ENCODE data around the gene DPP6. TPM values are rescaled to one million over a fixed set of nuclear protein-coding genes. Genes with fewer than 3 reads are reported as not detected.

DPP6 gene
- total and polyA plus RNA-seq, 10 donors: 0.11 to 8.7 (median 3.0) TPM

- Histone ChIP-seq H3K4me3 (no peak overlapping the region), H3K9me3 (peaks cover 0 to 18% (median 2%) of the 10 kb centered on the region in 8 donors), H3K27ac (no peak overlapping the region), H3K36me3 (no peaks in the 10 kb centered on the region), H3K27me3 (replicated peaks in 1 of 7) (peaks cover 0 to 46% (median 13%) of the 10 kb centered on the region in 7 donors), H3K4me1 (peaks cover 8 to 17% (median 11%) of the 10 kb centered on the region in 6 donors)
- TF ChIP-seq POLR2AphosphoS5 (IDR thresholded peaks at IDR 0.05): no peak
- TF ChIP-seq POLR2A (IDR thresholded peaks at IDR 0.05): no peak
- no peak for TF ChIP-seq CTCF (IDR thresholded peaks at IDR 0.05 in 8 of 11, conservative IDR thresholded peaks at IDR 0.05 in 3 of 11)
- WGBS, 5 donors: 69 to 90% (median 75%) methylated on average over 2 to 4 of the region's 4 CpGs
- DNase-seq: peak; percentile 51
- intact Hi-C loops (cut with DNase I; ENCODE audit: low total_unique reads): no loop called here
Observed at GRCh38 chr7:154910125-154910524, 857.9 kb downstream of the DPP6 start.

DNA sequence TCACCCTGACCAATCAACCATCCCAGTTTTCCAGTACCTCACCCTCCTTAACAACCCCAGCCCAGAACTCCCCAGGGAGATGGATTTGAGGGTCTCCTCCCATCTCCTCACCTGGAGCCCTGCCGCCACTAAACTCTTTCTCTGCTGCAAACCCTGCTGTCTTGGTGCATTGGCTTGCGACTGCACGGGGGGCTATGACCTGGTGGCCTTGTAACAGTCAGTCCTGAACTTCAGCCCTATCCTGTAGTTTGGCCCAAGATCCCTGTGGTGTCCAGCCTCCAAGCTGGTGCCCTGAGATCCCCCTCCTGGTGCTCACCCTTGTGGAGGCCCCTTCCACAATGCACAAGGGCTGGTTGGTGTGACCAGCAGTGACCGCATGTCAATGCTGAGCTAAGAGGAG, 858.8 kb downstream of the DPP6 start:
- intact Hi-C loops (cut with DNase I; ENCODE audit: low total_unique reads): no loop called here
- Histone ChIP-seq H3K27ac (no peak overlapping the region), H3K9me3 (peaks cover 0 to 18% (median 2%) of the 10 kb centered on the region in 8 donors), H3K27me3 (replicated peaks in 1 of 7) (peaks cover 0 to 55% (median 13%) of the 10 kb centered on the region in 7 donors), H3K4me1 (peaks cover 8 to 17% (median 11%) of the 10 kb centered on the region in 6 donors), H3K4me3 (no peak overlapping the region), H3K36me3 (no peaks in the 10 kb centered on the region)
- 81 to 100% (median 98%) methylated on average over 3 to 4 of the region's 4 CpGs for WGBS, 5 donors
- DNase-seq: peak; percentile 45
- no peak for TF ChIP-seq POLR2AphosphoS5 (IDR thresholded peaks at IDR 0.05)
- no peak for TF ChIP-seq POLR2A (IDR thresholded peaks at IDR 0.05)
- TF ChIP-seq CTCF (IDR thresholded peaks at IDR 0.05 in 8 of 11, conservative IDR thresholded peaks at IDR 0.05 in 3 of 11): no peak

DNA sequence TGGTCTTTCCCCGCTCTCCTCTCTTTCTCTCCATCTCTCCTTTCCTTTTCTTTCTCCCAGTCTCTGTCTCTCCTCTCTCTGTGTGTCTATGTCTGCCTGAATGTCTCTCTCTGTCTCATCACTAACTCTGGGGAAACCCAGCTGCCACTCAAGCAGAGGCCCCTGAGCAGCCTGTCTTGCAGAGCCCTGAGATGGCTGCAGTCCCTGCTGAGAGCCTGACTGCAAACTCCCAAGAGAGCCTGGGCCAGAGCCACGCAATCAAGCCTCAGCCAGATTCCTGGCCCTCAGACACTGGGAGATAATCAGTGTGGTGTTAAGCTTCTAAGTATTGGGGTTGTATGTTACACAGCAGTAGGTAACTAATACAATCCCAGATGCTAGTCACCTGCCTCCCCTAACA, 859.2 kb downstream of the DPP6 start:
- no peak overlapping the region for H3K27ac ChIP-seq
- peak; percentile 27 for DNase-seq
- H3K27me3 ChIP-seq (replicated peaks in 1 of 7): peaks cover 0 to 59% (median 13%) of the 10 kb centered on the region in 7 donors
- intact Hi-C loops (cut with DNase I; ENCODE audit: low total_unique reads): no loop called here
- H3K36me3 ChIP-seq: no peaks in the 10 kb centered on the region
- H3K4me1 ChIP-seq: peaks cover 8 to 17% (median 11%) of the 10 kb centered on the region in 6 donors
- no peak overlapping the region for H3K4me3 ChIP-seq
- WGBS, 5 donors: 74 to 98% (median 95%) methylated on average over 2 of the region's 2 CpGs
- TF ChIP-seq POLR2A (IDR thresholded peaks at IDR 0.05) (no peak), CTCF (IDR thresholded peaks at IDR 0.05 in 8 of 11, conservative IDR thresholded peaks at IDR 0.05 in 3 of 11) (no peak), POLR2AphosphoS5 (IDR thresholded peaks at IDR 0.05) (no peak)
- H3K9me3 ChIP-seq: peaks cover 0 to 18% (median 2%) of the 10 kb centered on the region in 8 donors

DNA sequence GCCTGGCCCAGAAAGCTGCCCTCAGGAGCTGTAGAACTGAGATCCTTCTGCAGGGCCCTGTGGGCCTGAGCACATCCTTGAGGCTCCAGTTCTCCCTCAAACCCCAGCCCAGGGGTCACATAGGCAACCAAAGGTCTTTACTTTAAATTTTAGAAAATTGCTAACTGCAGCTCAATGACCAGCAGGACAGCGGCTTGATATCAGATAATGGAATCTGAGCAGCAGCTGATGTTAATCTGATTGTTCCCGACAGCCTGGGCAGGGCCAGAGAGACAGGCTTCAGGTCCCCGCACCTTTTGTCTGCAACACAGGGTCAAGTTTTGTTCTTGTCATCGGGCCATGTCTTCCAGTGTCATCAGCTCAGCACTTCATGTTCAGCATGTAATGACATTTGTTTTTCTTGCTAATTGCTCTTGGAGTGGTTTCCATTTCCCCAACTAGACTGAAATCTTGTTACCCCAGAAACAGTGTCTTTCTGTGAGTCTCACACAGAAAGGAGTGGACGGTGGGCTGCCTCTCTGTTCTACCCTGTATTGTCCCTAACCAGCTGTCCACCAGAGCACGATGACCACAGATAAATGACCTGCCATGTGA, 859.8 kb downstream of the DPP6 start:
- peaks cover 0 to 61% (median 13%) of the 10 kb centered on the region in 7 donors for H3K27me3 ChIP-seq (replicated peaks in 1 of 7)
- H3K4me3 ChIP-seq: no peak overlapping the region
- peaks cover 0 to 14% (median 2%) of the 10 kb centered on the region in 8 donors for H3K9me3 ChIP-seq
- TF ChIP-seq CTCF (IDR thresholded peaks at IDR 0.05 in 8 of 11, conservative IDR thresholded peaks at IDR 0.05 in 3 of 11): no peak
- no peak for TF ChIP-seq POLR2AphosphoS5 (IDR thresholded peaks at IDR 0.05)
- TF ChIP-seq POLR2A (IDR thresholded peaks at IDR 0.05): no peak
- no peak overlapping the region for H3K27ac ChIP-seq
- WGBS, 5 donors: 77 to 89% (median 87%) methylated on average over 6 of the region's 6 CpGs
- peaks cover 8 to 17% (median 11%) of the 10 kb centered on the region in 6 donors for H3K4me1 ChIP-seq
- no peaks in the 10 kb centered on the region for H3K36me3 ChIP-seq
- peak; percentile 32 for DNase-seq
- intact Hi-C loops (cut with DNase I; ENCODE audit: low total_unique reads): no loop called here
